ENCODE data around the gene PRELID2.
"Not testable (repeated sequence)": the region's sequence is repeated elsewhere in the genome, so short reads cannot be mapped to it uniquely, and the experiment has no call there.

PRELID2 gene

GRCh38 chr5:145834917-145835847 lies at the start of gene PRELID2:
PRELID2 (minus strand) TSS chr5:145835342; CDS start chr5:145835251, 91 bp downstream.
- DNase-seq (ENCODE audit: low read depth, low spot score) = no peak

- DNase-seq (ENCODE audit: low read depth, low spot score) = no peak
Observed at GRCh38 chr5:145874765-145875164, 39.6 kb upstream of the PRELID2 start.

- DNase-seq (ENCODE audit: low read depth, low spot score) = no peak
Observed at GRCh38 chr5:145872914-145873313, 37.8 kb upstream of the PRELID2 start, which contains the start of gene GRXCR2. GRXCR2 (minus strand) TSS chr5:145873014; CDS start chr5:145872968, 46 bp downstream.

DNA sequence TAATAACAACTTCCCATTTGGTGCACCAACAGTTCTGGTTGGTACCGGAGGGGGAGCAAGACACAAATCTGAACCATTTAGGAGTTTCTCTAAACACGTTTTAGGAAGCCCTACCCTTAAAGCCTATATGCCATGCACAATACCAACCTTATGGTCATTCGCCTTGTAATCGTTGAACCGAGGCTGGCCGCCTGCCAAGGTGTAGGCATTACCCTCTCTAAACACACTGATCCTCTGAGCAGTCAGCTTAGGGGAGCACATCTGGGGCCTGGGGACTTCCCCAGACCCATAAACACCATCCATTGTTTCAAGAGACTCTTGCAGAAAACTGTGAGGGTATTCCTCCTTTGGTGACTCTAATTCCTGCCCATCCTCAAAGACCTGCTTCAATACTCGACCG lies 37.3 kb upstream of the PRELID2 start:
- no peak for DNase-seq (ENCODE audit: low read depth, low spot score)

DNA sequence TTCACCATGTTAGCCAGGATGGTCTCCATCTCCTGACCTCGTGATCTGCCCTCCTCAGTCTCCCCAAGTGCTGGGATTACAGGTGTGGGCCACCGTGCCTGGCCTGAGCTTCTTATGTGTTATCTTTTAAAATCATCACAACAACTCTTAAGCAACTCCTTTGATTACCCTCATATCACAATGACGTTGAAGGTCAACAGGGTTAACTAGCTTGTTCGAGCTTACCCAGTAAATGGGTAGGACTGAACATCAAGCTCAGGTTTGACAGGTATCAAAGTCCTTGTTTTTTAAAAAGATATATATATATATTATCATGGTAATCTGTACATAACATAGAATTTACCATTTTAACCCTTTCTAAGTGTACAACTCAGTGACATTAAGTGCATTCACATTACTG lies 34.6 kb upstream of the PRELID2 start:
- no peak for DNase-seq (ENCODE audit: low read depth, low spot score)

DNA sequence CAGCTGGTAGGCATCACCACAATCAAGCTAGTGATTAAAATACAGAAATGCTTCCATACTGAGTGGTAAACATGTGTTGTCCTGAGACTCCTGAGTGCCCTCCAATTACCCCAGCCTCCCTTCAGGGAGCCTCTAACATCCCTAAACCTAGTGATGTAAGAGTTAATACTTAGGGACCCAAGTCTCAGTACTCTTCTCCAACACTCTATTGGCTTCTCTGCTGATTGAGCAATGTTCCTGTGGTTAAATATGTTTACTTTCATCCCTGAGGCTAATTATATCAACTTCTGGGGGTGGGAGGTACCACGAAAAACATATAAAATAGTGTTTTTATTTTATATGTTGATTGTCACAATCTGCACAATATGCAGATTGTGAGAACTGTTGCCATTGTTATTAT lies 32.7 kb upstream of the PRELID2 start:
- DNase-seq (ENCODE audit: low read depth, low spot score) = no peak

DNA sequence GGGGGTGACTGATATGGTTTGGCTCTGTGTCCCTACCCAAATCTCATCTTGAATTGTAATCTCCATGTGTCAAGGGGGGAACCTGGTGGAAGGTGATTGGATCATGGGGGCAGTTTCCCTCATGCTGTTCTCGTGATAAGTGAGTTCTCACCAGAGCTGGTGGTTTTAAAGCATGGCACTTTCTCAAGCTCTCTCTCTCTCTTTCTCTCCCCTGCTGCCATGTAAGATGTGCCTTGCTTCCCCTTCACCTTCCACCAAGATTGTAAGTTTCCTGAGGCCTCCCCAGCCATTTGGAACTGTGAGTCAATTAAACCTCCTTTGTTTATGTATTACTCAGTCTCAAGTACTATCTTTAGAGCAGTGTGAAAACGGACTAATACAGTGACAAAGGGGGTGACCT lies 29.3 kb upstream of the PRELID2 start:
- DNase-seq (ENCODE audit: low read depth, low spot score) = not testable (repeated sequence)

DNA sequence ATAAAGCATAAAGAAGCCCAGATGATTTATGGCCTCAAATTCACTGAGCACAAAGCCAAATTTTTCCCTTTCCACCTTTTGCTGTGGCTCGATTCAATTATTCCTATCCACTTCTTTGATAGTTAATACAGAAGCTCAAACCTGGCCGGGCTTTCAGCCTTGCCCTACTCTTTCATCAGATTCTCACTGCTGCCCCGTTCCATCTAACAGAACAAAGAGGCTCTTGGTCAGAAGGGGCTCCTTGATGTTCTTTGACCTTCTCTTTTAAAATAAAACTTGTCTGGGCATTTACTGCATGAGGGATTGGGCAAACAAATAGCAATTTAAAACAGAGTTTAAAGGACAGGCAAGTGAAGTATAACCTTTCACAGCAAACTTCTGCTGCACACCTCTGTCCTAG lies 27.9 kb upstream of the PRELID2 start:
- no peak for DNase-seq (ENCODE audit: low read depth, low spot score)

GRCh38 chr5:145859897-145860296 lies 24.8 kb upstream of the PRELID2 start:
- DNase-seq (ENCODE audit: low read depth, low spot score) = no peak

DNA sequence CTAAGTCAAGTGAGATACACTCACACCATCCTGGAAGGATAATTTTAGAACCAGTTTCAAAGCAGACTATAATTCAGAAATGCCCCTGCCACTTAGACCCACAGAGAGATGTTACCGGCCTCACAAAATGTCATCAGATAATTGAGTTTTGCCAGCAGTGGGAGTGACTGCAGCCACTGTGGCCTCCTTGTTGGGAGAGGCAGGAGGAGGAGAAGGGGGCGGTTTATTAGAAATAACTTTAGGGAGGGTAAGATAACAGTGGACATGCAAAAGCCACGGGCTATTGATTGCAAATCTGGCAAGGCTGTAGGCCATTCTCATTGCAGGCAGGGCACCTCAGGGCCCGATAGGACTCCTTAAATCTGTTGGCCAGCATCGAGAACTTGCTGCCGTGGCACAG lies 24.3 kb upstream of the PRELID2 start:
- DNase-seq (ENCODE audit: low read depth, low spot score) = no peak

- no peak for DNase-seq (ENCODE audit: low read depth, low spot score)
Observed at GRCh38 chr5:145858959-145859358, 23.8 kb upstream of the PRELID2 start.

GRCh38 chr5:145856285-145856818 lies 21.2 kb upstream of the PRELID2 start:
- no peak for DNase-seq (ENCODE audit: low read depth, low spot score)

DNA sequence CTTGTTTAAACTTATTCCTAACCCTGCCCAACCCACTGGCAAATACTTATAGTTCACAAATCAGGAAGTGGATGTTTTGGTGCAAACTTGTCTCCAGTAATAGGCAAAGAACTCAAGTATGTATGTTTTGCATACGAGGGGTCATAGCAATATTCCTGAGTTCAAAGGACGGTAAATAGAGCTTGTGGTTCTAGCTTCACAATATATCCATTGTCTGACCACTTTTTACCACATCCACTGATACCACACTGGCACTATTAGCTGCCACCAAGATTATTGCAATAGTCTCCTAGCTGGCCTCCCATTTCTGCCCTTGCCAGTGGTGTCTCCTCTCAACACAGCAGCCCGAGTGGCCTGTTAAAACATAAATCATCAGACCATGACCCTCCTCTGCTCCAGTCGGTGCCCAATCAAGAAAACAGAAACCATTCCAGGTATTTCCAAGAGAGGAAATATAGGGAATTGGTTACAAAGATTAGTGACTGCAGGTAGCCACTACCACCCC lies 20.7 kb upstream of the PRELID2 start:
- no peak for DNase-seq (ENCODE audit: low read depth, low spot score)

DNA sequence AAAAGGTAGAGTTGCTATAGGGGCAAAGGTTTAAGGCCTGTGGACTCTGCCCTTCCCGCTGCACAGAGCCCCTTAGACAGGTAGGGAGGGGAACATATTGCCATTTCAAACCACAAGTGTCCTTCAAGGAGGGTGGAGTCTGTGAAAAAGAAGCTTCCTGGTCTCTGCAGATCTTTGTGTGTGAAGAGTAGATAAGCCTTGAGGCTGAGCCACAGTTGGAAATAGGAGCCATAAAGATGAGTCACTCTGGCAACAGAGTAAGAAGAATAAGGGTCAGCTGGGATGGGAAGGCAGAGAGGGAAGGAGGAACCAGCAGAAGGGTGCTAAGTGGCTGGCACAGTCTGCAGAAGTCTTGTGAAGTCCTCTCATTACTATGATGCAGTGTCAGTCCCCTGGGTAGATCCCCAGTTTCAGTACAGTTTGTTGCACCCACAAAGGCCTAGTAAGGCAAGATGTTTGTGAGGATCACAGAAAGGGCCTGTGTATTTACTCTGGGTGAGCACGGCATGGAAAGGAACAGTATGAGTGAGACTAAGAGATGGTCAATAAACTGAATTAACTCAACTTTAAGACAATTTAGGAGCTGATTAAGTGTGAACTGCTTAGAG lies 19.6 kb upstream of the PRELID2 start:
- no peak for DNase-seq (ENCODE audit: low read depth, low spot score)

DNA sequence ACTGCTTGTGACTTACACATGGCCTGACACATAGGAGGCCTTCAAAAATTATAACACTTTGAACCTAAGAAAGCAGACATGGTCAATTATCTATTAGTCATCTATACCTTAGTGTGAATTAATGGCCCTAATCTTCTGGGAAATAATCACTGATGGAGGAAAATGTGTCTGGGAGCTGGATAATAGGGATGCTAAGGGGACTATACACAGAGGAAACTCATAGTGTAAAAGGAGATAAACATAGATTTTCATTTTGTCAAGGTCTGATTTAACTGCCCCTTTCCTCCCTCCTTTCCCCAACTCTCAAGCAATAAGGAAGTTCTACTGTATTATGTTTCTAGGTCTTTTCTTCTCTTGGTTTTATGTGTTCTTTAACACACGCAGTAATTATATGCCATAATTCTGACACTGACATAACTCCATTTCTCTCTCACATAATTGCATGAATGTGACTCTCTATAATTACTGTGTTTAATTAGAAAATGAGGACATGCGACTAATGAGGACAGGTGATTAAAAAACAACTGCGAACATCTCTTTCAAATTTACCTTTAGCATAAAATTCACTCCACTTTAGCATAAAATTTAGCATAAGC lies 18.7 kb upstream of the PRELID2 start:
- no peak for DNase-seq (ENCODE audit: low read depth, low spot score)

- DNase-seq (ENCODE audit: low read depth, low spot score) = no peak
Observed at GRCh38 chr5:145852990-145853389, 17.8 kb upstream of the PRELID2 start.

GRCh38 chr5:145848854-145849253 lies 13.7 kb upstream of the PRELID2 start:
- DNase-seq (ENCODE audit: low read depth, low spot score) = no peak

- DNase-seq (ENCODE audit: low read depth, low spot score) = no peak
Observed at GRCh38 chr5:145847499-145848497, 12.7 kb upstream of the PRELID2 start.

- DNase-seq (ENCODE audit: low read depth, low spot score) = no peak
Observed at GRCh38 chr5:145846081-145846480, 10.9 kb upstream of the PRELID2 start.

- no peak for DNase-seq (ENCODE audit: low read depth, low spot score)
Observed at GRCh38 chr5:145841299-145841698, 6.2 kb upstream of the PRELID2 start.

All from activated naive CD8-positive, alpha-beta T cell treated with anti-CD3 and anti-CD28 coated beads, Interleukin-2, amount 50 U/mL, for 16 hours (primary cell).